SH-SY5Y (cell line): ENCODE data around the gene PLEKHO2.

Experiments used
- GATA2 ChIP-seq: IDR thresholded peaks from 2 replicates; pipeline ENCODE4 v1.6.1; 2011; ENCODE audit warnings: mild to moderate bottlenecking, low read depth, low read length
- GATA3 ChIP-seq: IDR thresholded peaks from 2 replicates; pipeline ENCODE4 v1.6.1; 2011; ENCODE audit warnings: low read depth, mild to moderate bottlenecking, low read length, moderate library complexity

Gene PLEKHO2

DNA sequence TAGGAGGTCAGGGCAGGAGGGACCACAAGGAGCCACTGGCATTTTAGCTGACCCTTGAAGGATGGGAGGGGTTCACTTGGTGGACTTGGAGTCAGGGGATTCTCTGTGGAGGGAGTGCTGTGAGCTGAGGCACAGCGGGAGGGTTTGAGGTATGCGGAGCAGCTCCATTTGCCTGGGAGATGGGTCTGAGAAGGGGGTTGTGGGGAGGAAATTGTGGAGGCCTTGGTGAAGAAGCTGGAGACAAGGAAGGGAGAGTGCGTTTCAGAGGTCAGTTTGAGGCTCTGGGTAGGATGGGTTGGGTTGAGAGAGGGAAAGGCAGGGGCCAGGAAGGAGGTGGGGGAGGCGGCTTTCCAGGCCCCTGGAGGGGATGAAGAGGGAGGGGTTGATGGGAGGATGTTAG lies 20.2 kb downstream of the PLEKHO2 start:
- no peak for TF ChIP-seq GATA3
- TF ChIP-seq GATA2 = no peak

- no peak for TF ChIP-seq GATA2
- no peak for TF ChIP-seq GATA3
Measured at GRCh38 chr15:64862408-64862807, 20.7 kb downstream of the PLEKHO2 start.

DNA sequence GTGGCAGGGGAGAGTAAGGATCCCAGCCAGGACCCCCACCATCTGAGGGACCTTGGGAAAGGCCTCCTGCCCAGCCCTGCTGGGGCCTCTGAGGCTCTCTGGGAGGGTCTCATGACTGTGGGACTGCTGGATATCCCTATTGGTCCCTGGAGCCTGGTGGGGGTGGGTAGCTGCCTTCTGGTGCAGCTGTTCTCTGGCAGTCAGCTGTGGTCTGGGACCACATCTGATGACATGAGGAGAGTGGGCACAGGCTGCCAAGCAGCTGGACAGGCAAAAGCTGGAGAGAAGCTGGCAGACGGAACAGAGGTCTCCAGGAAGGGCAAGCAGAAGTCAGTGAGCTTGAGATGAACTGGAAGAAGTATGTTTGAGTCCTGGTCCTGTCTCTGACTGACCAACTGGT lies 22.4 kb downstream of the PLEKHO2 start:
- TF ChIP-seq GATA3 (no peak), GATA2 (no peak)

DNA sequence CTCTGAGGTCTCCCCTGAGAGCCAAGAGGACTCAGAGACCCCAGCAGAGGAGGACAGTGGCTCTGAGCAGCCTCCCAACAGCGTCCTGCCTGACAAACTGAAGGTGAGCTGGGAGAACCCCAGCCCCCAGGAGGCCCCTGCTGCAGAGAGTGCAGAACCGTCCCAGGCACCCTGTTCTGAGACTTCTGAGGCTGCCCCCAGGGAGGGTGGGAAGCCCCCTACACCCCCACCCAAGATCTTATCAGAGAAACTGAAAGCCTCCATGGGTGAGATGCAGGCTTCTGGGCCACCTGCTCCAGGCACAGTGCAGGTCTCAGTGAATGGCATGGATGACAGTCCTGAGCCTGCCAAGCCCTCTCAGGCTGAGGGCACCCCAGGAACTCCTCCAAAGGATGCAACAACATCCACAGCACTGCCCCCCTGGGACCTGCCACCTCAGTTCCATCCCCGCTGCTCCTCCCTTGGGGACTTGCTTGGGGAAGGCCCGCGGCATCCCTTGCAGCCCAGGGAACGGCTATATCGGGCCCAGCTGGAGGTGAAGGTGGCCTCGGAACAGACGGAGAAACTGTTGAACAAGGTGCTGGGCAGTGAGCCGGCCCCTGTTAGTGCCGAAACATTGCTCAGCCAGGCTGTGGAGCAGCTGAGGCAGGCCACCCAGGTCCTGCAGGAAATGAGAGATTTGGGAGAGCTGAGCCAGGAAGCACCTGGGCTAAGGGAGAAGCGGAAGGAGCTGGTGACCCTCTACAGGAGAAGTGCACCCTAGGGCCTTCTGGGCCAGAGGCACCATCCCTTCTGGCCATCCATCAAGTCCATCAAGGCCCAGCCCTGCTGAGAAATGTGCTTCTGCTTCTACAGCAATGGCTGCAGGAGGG lies 23.6 kb downstream of the PLEKHO2 start:
- TF ChIP-seq GATA2 = no peak
- TF ChIP-seq GATA3 = no peak

- TF ChIP-seq GATA2 = no peak
- no peak for TF ChIP-seq GATA3
Measured at GRCh38 chr15:64865998-64866520, 24.3 kb downstream of the PLEKHO2 start.

DNA sequence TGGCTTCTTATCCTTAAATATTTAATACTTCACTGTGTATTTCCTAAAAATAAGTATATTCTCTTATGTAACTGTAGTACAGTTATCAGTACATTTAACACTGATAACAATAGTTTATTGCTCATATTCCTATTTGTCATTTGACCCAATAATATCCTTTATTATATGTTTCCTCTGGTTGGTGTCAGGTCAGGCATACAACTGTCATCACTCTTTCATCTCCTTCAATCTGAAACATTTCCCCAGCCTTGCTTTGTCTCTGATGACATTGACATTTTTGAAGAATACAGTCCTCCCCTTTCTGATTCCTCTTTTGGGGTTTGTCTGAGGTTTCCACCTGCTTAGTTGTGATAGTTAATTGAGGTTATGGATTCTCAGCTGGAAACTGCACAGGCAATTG lies 27.8 kb downstream of the PLEKHO2 start:
- TF ChIP-seq GATA2 (no peak), GATA3 (no peak)

DNA sequence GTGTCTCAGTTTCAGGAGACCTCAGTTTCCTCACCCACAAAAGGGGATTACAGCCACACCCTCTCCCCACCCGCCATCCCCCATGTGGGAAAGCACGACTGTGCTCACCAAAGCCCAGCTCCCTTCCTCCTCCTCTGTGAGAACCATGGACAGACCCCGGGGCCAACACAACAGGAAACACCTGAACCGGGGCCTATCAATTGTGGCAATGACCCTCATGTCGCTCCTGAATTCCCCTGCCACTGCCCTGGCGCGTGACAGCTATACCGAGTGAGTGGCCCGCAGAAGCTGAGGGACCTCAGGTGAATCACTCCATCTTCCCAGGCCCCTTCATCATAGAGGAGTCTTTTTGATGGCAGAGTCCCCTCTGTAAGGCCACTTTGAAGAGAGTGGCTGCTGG lies 28.6 kb downstream of the PLEKHO2 start:
- TF ChIP-seq GATA3 = no peak

- TF ChIP-seq GATA3 (no peak), GATA2 (no peak)
Measured at GRCh38 chr15:64875641-64876223, 34.0 kb downstream of the PLEKHO2 start.

DNA sequence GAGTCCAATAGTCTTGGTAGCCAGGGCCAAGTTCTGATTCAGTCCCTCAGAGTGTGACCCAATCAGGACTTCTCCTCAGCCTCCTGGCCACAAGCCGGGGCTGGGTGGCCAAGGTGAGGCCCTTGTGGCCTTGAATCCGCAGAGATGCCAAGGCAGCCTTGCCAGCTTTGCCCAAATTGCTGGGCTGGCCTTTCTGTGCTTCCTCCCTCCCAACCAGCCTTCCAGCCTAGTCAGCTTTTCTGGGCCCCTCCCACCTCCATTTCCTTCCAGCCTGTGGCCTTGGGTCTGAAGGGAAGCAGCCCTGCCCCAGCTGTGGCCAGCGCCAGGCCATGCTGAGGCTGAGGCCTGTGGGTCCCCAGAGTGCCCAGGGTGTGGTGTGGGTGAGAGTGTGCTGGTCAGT lies 35.7 kb downstream of the PLEKHO2 start:
- TF ChIP-seq GATA3 (no peak), GATA2 (no peak)

- TF ChIP-seq GATA3 = no peak
- no peak for TF ChIP-seq GATA2
Measured at GRCh38 chr15:64878705-64879104, 37.0 kb downstream of the PLEKHO2 start.

DNA sequence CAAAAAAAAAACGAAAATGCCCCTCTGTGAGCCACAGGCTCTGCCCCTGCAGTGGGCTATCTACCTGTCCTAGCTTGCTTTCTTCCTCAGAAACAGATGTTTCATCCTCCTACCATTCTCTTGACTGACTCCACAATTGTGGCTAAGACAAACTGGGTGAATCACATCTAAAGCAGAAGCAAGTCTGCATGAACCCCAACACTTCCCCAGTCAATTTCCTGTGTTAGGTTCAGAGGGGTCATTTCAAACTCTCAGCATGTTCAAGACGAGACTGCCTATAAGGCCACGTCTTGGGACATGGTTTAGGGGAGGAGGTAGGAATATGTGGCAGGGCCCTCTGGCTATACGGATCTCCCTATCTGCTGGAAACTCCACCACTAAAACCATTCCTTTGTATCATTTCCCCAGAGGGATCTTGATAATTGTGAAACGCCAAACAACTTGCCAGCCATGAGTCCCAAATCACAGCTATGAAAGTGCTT lies 41.4 kb downstream of the PLEKHO2 start:
- TF ChIP-seq GATA3 = no peak

DNA sequence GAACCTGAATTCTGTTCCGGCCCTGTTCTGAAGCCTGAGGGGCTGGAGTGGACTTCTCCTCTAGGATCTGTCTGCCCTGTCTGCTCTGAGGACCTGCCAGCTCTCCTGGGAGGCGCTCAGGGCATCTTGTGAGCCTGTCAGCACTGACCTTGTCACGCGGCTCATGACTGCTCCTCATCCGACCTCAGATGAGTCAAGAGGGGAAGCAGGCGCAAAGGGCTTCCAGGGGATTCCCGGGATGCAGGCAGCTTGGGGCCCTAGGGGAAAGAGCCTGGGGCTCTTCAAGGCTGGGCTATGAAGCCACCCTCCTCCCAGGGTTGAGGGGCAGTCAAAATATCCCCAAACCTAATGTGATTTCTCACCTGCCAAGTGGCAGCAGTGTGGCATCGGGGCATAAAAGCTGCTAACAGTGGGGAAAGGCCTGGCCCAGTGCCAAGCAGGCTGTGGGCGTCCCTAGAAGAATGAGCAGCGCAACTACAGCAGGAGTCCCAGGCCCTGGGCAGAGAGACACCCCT lies 42.3 kb downstream of the PLEKHO2 start:
- TF ChIP-seq GATA3 (no peak), GATA2 (no peak)

DNA sequence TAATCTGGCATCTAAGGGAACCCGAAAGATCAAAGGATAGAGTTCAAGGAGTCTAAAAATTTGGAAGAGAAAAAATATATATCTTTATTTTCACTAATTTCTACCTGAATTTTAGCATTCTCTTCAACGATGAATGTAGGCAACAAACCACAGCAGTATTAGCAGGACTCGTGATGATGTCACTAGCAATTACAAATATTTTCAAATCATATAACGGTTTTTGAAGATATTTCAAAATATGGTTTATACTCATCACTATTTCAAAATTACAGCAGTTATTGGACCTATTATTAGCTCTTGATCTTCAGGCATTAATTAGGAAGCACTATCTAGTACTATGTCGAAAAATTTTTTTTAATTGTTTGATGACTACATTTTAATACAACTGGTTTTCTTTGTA lies 43.0 kb downstream of the PLEKHO2 start:
- TF ChIP-seq GATA2 (no peak), GATA3 (no peak)

- TF ChIP-seq GATA2 (no peak), GATA3 (no peak)
Measured at GRCh38 chr15:64888336-64888735, 46.6 kb downstream of the PLEKHO2 start.

DNA sequence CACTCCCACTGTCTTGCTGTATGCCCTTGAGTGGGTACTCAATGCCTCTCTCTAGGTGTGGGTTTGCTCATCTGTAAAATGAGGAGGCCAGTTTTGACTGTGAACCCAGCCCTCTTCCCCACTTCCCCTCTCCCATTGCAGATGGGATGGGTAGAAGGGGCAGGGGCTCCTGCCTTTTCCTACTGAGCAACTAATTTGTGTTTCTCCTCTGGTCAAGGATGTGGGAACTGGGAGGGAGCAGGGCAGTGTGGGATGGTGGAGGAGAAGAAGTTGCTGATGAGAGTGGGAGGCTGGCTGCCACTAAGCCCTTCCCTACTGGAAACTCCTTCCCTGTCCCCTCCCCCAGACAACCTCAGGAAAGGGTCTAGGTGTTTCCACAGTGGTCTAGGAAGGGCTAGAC lies 49.8 kb downstream of the PLEKHO2 start:
- TF ChIP-seq GATA3 = no peak
- TF ChIP-seq GATA2 = no peak
